HG02938 (cell line): ENCODE results near the gene CHD2.
"Not testable (repeated sequence)": the region's sequence is repeated elsewhere in the genome, so short reads cannot be mapped to it uniquely, and the experiment has no call there.

Experiments
- ATAC-seq: cut with Tn5 transposase; IDR thresholded peaks from one replicate; pipeline ENCODE4 v1.9.1; 2021; ENCODE audit warnings: mild to moderate bottlenecking, moderate library complexity; ENCODE audit not compliant: unreplicated experiment

The CHD2 gene

DNA sequence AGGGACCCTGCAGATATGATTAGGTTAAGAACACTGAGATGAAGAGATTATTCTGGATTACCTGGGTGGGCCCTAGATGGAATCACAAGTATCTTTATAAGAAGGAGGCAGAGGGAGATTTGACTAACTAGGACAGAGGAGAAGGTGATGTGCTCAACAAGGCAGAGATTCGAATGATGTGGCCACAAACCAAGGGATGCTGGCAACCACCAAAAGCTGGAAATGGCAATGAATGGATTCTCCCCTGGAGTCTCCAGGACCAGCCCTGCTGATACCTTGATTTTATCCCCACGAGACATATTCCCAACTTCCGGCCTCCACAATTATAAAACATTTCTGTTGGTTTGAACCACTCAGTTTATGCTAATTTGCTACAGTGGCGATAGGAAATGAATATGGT, 146.0 kb downstream of the CHD2 start:
- no peak for ATAC-seq

DNA sequence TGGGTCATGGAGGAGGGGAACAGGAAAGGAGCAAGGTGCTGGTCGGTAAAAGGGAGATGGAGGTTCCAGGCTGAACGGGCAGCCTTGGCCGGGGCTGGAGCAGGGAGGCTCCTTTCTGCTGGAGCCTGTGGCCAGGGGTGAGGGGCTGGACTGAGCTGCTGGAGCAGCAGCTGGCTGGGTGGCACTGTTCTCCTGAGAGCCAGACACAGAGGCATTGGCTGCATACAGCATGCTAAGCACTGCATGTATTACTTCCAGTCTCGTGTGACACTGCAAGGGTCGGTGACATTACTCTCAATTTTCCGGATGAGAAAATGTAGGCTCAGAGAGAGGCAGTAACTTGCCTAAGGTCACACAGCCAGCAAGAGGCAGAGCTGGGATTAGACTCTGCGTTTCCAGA, 146.6 kb downstream of the CHD2 start:
- ATAC-seq, result no peak

DNA sequence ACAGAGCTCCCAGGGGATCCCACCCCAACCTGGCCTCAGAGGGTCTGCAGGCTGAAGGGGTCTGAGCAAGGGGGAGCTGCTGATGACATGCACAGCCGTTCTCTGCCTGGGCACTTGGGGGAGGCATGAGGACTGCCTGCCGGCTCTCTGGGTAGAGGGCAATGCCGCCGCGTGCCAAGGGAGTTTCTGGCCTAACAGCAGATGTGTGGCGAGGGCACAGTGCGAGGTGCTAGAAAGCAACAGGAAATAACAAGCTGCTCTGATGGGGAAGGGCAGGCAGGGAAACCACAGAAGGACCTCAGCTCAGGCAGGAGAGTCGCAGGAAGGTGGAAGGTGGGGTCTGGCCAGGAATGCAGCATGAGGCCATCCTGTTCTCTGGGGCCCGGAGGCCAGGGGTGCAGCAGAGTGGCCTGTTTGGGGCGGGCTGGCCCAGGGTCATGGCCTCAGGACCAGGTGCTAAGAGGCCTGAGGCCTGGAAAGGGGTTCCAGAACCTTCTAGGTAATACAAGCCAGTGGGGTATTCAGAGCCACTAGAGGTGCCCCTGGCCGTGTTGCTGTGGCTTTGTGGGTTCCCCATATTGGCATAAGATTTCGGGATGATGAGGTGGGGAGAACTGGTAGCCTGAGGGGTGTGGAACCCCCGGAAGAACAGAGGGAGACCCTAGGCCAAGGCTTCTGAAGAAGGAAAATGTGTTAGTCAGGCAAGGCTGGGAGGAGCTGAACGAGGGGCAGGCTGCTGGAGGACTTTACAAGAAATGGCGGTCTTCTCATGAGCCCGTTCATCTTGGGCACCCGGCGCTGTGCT, 147.7 kb downstream of the CHD2 start:
- ATAC-seq, result no peak

DNA sequence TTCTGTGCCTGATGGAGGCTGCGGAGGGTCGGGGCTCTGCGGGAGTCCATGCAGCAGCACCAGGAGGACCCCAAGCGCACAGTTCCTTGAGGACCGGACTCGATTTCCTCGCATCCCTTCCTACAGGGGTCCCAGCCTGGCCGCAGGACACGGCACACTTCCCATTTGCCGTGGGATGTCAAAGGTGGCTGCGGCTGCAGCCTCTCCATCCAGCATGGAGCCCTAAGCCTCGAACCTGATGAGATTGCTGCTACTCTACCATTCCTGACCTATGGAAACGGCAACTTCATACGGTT, 148.2 kb downstream of the CHD2 start:
- ATAC-seq, result no peak

DNA sequence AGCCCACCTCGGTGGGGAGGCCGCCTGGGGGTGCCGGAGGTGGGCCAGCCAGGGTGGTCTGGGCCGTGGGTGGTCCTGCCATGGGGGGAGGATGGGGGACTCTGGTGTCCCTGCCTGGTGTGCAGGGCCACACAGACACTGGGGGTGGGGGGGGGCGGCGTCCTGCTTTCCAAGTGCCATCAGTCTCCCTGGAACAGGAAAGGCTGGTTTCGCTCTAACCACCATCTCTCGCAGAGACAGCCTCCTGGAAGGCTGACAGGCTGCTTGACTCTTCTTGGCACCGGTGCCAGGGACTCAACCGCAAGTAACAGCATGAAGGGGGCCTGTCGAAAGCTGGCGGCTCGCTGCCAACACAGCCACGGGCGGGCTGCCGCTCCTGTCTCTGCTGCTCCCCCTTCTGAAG, 148.6 kb downstream of the CHD2 start:
- no peak for ATAC-seq

DNA sequence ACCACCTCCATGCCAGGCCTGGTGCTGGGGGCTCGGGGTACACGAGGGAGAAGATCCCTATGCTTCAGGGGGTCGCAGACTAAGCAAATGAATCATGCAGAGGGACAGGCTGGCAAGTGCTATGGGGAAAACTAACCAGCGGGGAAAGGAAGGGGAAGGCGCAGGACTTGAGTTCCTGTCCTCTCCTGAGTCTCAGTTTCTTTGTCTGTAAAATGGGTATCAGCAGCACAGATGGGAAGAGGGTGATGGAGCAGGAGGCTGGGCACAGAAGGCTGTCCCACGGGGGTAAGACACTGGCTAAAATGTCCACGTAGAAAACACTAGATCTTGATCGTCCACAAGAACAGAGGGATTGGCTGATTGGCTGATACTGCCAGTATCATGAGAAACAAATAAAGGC, 149.1 kb downstream of the CHD2 start:
- no peak for ATAC-seq

DNA sequence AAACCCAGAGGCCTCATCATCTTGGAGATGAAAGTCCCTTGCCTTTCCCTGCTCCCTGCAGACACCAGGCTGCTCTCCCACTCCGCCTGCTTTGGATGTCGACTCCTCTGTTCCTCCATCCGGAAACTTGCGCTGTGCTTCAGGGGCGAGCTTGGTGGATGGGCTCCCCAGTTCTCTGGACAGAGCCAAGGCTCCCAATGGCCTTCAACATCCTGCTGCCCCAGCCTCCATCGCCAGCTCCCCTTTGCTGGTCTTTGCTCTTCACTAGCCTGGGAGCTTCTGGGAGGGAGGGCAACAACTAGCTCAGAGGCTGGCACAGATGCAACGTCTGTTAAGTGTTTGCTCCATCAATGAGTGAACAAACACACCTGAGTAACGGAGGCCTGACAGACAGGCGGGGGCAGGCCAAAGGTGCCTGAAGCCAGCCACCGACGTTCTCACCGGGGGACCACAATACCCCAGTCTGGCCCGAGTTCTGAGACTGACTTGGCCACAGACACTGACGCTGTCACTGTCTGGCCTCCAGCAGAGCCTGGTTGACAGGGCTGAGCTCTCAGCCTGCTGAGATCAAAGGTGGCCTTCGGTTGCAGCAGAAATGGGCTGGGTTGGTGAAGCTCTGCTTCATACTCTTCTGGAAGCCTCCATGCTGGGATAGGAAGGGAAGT, 149.9 kb downstream of the CHD2 start:
- no peak for ATAC-seq

DNA sequence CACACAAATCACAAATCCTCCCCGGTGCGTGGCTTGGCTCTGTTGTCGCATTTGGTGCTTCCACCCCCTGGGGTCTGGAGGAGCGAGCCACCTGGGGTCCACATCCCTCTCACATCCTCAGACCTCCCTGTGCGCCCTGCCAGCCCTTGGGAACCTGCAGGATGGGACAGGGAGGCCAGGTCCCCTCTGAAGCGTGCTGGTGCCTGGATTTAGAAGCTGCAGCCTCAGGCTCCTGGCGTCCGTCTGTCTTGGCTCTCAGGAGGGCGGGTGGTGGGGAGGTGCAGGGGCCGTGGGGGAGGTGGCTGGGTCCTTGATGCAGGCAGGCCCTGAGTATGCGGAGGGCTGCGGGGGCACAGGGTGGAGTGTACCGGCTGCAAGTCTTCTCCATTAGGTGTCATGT, 150.5 kb downstream of the CHD2 start:
- no peak for ATAC-seq

DNA sequence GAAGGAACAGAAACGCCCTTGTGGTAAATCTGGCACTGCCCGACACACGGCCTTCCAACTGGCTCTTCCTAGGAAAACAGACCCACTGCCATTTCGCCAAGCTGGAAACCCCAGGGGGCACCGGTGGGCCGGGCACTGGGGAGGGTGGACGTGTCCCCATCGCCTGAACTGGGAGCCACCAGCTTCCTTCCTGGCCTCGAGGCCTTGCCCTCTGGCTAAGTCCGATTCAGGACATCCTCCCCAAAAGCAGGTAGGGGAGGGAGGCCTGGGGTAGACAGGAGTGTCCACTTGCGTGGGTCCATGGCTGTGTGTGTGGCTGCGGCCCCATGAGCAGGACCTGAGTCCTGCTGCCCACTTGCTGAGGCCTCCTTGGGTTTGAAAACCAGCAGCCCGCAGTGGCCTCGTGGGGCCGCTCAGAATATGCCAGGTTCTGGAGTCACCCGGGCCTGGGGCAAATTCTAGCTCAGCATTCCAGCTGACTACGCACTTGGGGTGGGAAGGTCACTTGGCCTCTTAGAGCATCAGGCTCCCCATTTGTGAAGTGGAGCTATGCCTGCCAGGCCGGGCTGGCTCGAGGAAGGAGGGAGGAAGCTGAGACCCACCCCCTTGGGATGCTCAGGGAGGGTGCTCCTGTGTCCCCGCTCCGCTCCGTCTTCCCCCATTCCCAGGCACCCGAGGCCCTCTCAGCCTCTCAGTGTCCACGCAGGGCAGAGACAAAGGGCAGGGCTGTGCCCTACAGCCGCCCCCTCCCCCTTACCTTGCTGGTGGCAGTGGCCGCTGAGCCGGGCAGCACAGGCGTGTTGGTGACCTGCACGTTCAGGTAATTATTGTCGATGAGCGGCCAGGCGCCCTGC, 151.3 kb downstream of the CHD2 start:
- ATAC-seq, result no peak

DNA sequence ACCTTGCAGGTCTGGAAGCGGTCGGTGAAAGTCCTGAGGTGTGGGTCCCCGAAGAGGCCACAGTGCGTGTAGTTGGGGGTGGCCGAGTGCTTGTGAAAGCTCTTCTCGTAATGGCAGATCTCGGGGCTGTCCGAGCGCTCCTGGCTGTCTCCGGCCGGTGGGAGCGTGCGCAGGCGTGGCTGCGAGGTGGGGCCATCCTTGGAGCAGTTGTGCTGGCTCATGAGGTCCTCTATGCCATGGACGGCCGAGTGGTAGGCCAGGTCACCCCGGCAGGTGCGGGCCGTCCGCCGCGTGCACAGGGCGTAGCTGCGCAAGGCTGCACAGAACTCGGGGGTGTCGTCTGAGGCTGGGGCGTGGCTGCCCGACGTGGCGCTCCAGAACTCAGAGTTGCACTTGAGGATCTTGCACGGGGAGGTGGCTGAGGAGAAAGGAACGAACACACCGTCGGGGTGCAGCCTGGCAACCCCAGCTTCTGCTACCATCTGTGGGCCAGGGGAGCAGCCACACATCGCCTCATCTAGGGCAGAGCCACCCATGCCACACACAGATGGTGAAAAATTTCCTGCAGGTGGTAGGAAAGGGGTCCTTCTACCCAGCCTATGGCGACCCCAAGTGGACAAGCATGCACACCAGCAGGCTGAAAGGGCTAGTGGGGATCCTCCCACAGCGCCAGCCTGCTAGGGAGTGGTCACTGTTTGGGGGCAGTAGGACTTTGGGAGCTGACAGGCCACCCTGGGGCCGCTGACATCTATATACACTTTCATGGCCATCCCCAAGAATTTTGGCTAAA, 152.2 kb downstream of the CHD2 start:
- no peak for ATAC-seq

DNA sequence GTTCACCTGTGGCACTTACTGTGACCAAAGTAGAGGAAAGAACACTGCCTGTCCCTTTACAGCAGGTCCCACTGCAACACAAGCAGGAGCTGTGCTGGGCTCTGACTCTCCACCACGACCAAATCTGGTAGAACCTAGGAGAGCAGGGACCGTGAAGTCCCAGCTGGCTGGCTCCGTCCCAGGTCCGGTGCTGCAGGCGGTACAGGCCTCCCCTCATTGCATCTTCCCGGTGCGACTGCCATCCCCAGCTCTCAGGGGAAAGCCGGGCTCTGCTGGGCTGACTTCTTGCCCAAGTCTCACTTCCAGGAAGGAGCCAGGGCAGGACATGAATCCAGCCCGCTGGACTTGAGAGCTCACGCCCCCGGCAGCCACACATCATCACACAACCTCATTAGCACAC, 155.1 kb downstream of the CHD2 start:
- no peak for ATAC-seq

DNA sequence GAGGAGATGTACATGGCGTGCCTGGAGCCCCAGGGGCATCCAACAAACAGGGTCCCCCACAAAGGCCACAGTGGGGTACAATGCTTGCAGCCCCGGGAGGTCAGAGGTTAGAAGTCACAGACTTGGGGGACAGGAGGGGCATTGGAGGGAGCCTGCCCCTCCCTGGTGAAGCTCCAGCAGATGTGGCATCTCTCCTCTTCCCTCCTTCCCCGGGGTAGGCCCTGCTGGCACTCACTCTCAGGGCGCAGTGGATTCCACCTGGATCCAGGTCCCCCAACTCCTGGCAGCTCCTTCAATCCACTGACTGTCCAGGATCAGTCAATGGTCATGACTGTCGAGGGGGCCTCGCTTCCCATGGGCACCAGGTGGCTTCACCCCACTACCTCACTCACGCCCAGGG, 156.7 kb downstream of the CHD2 start:
- no peak for ATAC-seq

DNA sequence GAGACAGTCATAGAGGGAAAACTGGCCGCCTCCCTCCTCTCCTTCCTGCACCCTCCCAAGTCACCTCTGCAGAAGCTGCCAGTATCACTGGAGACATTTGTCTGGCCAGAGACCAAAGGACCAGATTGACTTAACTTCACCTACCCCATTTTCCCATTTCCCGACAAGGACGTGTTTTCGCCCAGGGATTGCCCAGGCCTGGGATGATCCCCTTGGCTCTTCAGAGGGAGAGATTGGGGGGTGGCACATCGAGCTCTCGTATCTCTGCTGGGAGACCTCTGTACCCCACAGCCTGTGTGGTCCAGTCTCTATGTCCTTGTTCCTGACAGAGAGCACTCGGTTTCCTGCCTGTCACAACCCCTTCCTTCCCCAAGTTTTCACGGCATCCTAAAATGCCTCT, 157.5 kb downstream of the CHD2 start:
- no peak for ATAC-seq

DNA sequence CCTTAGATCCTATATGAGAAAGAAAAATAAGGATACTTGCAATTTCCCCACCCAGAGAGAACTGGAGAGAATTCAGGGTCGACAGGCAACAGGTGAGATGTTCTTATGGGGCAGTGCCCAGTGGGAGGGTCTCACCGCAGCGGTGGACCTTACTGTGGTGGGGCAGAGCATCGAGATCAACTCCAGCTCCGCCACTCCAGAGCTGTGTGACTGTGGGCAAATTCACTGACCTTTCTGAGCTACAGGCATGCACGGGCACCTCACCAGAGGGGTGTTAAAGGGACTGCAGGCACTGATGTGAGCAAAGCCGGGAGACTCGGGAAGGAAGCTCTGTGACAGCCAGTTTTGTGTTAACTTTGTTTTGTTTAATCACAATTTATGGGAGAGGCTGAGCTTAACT, 158.0 kb downstream of the CHD2 start:
- no peak for ATAC-seq

DNA sequence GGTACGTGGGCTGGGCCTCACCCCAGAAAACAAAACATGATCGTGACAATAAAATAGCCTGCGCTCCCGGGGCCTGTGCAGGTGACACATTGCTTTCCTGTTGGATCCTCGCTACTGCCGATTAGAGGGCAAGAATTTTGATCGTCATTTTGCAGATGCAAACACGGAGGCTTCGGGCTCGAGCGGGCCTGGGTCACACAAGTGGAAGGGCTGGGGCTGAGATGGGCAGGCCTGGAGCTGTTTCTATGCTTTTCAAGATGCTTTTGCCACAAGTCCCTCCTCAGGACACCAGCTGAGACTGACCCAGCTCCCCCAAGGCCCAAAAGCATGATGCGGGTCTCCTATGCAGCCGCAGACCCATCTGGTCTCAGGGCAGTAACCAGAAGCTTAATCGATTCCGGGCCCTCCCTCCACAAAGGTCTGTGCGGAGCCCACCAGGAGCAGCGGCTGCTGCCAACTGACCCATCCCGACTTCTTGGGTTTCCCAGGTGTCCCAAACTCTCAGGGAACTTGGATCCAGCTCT, 158.8 kb downstream of the CHD2 start:
- ATAC-seq, result no peak

DNA sequence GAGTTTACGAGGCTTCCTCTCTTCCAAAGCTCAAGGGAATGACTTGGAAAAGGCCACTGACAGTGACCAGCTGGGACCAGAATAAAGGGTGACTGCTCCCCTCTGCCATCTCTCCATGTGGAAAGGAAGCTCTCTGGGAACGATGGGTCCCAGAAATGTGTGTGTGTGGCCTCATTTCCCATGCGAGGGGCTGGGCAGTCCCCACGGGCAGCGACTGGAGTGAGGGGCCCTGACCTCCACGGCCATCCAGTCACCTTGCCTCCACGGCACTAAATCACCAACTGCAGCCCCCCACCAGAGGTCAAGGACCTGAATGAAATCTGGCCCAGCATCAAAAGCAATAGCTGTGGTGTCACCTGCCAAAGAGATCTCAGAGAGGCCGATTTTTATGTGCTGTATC, 159.3 kb downstream of the CHD2 start:
- ATAC-seq, result no peak

DNA sequence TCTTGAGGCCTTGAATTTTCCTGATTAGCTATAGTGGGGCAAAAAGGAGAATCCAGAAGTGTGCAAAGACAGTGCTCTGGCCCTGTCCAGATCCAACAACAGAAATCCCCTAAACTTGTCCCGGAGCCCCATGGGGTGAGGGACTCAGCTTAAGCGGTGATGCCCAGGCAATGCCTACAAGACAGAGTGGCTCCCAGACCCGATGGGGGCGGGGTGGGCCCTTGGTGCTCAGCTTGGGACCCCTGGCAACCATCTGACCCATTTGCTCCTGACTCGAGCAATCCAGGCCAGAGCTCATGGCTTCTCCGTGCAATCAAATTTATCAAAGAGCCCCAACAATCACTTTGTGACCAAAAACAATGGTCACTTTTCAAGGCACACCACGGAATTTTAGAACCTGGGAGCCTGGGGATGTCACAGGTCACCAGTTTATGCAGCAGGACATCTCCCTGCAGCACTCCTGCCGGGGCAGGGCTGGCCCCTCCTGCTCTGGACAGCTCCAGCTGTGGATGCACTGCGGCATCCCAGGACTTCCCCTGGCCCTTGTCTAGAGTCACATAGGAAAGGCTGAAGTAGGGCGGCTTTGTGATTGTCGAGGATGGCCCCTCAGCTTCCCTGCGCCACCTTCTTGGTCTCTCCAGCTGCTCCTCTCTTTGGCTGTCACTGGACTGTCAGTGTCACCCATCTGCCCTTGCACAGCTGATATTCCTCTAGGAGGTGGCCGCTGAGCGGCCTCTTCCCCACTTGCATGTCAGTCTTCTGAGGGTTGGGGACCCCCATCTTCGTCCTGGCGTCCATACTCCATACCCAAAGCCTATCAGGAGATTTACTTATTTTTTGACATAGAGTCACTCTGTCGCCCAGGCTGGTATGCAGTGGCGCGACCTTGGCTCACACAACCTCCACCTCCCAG, 160.5 kb downstream of the CHD2 start:
- ATAC-seq, result no peak

DNA sequence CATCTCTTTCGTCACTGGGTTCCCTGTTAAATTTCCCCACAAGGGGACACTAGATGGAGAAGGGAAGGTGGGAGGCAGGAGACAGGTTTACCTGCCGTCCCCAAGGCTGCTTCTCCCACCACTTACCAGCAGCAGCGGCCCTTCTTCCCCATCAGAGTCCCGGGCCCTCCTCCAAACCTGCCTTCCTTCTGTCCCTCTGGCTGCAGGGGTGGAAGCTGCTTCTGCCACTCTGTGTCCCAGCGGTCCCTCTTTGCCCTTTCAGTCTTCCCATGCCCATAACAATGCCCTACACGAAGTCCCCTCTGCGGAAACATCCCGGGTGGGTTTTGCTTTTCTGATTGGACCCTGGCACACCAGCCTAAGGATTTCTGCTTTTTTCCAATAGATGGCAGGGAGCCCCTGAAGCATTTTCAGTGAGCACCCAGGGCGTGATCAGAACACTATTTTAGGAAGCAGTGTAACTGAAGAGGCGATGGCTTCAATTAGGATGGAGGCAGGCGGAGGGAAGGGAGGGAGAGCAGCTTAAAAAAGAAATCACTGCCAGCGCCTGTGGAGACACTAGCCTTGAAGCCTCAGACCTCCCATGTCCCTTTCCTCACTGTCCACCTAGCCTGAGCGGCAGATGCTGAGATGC, 162.6 kb downstream of the CHD2 start:
- not testable (repeated sequence) for ATAC-seq

DNA sequence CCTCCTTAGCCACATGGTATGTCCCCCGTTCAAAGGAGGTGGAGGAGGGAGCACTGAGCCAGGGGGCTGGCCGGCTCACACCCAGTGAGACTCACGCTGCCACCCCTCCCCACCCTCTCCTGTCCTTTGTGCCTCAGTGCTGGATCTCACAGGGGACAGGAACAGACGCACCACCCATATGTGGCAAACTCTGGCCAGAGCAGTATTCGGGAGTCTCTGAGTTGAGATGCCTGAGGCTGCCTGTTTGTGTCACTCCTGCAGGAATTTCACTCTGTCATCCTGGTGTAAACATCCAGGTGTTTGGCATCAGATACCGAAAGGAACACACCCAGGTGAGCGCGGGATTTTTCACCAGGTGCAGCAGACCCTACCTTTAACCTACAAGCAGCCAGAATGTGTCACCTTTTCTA, 163.1 kb downstream of the CHD2 start:
- ATAC-seq, result no peak
